ENCODE results near the gene ESPL1. TPM values are rescaled to one million over a fixed set of nuclear protein-coding genes. Genes with fewer than 3 reads are reported as not detected.

ESPL1 gene
- total and polyA plus RNA-seq, 2 donors (not counting 3 experiments of a cell fraction or from before 2014, with no cell fraction given) = 16.2 to 42.7 TPM

DNA sequence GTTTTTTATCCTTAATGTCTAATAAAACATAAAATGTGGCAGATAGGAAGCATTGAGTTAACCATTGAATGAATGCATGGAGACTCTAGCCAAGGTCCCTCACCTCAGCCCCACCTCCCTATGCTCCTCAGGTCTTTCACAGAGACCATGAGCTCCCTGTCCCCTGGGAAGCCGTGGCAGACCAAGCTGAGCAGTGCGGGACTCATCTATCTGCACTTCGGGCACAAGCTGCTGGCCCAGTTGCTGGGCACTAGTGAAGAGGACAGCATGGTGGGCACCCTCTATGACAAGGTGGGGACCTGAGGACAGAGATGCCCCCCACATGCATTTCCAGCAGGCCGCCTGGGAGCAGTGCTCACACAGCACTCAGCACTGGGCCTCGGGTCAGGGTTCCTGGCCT, 34.8 kb downstream of the ESPL1 start:
- peaks cover 19% of the 10 kb centered on the region for H3K4me1 ChIP-seq (ENCODE audit: control insufficient read depth, extremely low read depth, insufficient read depth, low read length)
- ChIA-PET POLR2A (no interaction called here), CTCF (interaction anchor here (0.6 kb wide), 1 partner anchor 18 kb away, joined by 3 read pairs; the partner anchor contains the start of gene AAAS)
- no peak overlapping the region for H3K4me3 ChIP-seq (replicated peaks in 1 of 3; ENCODE audit: insufficient read depth in 1 of 3, low read depth in 1 of 3, low read length in 3 of 3)
- no peaks in the 10 kb centered on the region for H3K9me1 ChIP-seq (replicated peaks; ENCODE audit: control insufficient read depth, extremely low read depth, insufficient read depth, low read length)
- no peaks in the 10 kb centered on the region for H3K27me3 ChIP-seq (ENCODE audit: control insufficient read depth in 2 of 2, insufficient read depth in 2 of 2, low read length in 2 of 2)
- H3K9me3 ChIP-seq (replicated peaks; ENCODE audit: control insufficient read depth, insufficient read depth, low read length) = no peaks in the 10 kb centered on the region
- BruUV-seq (replicated peaks) = no TSS peak
- TF ChIP-seq, protein P1, sequence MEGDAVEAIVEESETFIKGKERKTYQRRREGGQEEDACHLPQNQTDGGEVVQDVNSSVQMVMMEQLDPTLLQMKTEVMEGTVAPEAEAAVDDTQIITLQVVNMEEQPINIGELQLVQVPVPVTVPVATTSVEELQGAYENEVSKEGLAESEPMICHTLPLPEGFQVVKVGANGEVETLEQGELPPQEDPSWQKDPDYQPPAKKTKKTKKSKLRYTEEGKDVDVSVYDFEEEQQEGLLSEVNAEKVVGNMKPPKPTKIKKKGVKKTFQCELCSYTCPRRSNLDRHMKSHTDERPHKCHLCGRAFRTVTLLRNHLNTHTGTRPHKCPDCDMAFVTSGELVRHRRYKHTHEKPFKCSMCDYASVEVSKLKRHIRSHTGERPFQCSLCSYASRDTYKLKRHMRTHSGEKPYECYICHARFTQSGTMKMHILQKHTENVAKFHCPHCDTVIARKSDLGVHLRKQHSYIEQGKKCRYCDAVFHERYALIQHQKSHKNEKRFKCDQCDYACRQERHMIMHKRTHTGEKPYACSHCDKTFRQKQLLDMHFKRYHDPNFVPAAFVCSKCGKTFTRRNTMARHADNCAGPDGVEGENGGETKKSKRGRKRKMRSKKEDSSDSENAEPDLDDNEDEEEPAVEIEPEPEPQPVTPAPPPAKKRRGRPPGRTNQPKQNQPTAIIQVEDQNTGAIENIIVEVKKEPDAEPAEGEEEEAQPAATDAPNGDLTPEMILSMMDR (IDR thresholded peaks at IDR 0.05; ENCODE audit: extremely low read depth in 1 of 2, insufficient read depth in 1 of 2, low read depth in 1 of 2, low read length in 2 of 2) = no peak
- TF ChIP-seq EZH2 (IDR thresholded peaks at IDR 0.05; ENCODE audit: borderline replicate concordance, low read depth, low read length, severe bottlenecking) (no peak), POLR2A (IDR thresholded peaks at IDR 0.05; ENCODE audit: low read depth, low read length) (no peak), GATA2 (IDR thresholded peaks at IDR 0.05; ENCODE audit: insufficient read depth, insufficient read length, low read depth, low read length) (no peak), FOS (IDR thresholded peaks at IDR 0.05; ENCODE audit: borderline replicate concordance, insufficient read depth, low read length) (no peak), JUN (IDR thresholded peaks at IDR 0.05; ENCODE audit: borderline replicate concordance, insufficient read depth, insufficient read length, low read depth) (no peak), POLR2AphosphoS5 (IDR thresholded peaks at IDR 0.05; ENCODE audit: insufficient read depth, low read depth, low read length) (no peak), MYC (IDR thresholded peaks at IDR 0.05; ENCODE audit: low read depth, low read length) (no peak)
- TF ChIP-seq, protein P2, sequence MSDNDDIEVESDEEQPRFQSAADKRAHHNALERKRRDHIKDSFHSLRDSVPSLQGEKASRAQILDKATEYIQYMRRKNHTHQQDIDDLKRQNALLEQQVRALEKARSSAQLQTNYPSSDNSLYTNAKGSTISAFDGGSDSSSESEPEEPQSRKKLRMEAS (IDR thresholded peaks at IDR 0.05; ENCODE audit: insufficient read depth, insufficient read length) = no peak
- no peaks in the 10 kb centered on the region for H4K20me1 ChIP-seq (replicated peaks; ENCODE audit: control insufficient read depth, extremely low read depth, insufficient read depth, low read length)
- intact Hi-C loops (cut with micrococcal nuclease) = loop anchor here (1.0 kb wide), 1 partner anchor 27 kb away; no protein-coding TSS in a partner anchor
- H3K27ac ChIP-seq (ENCODE audit: insufficient read depth, low read depth, low read length) = no peak overlapping the region
- H2AFZ ChIP-seq (ENCODE audit: low read depth, low read length) = no peak overlapping the region
- no peak overlapping the region for H3K9ac ChIP-seq (replicated peaks; ENCODE audit: extremely low read depth, insufficient read depth, low read length)
- no peak overlapping the region for H3K4me2 ChIP-seq (ENCODE audit: insufficient read depth, low read length)
- H3K36me3 ChIP-seq (ENCODE audit: control insufficient read depth in 2 of 2, extremely low read depth in 1 of 2, insufficient read depth in 2 of 2, low read length in 2 of 2) = peaks cover 7 to 26% of the 10 kb centered on the region in 2 experiments
- FAIRE-seq (no peak), DNase-seq (ENCODE audit: low read depth, low spot score) (no peak)
- dilution Hi-C loops (cut with MboI; ENCODE audit: extremely low pct_ligation_motif_present, low sequenced_read_pairs) = no loop called here
- H3K79me2 ChIP-seq (ENCODE audit: control insufficient read depth, insufficient read depth, low read length) = peaks cover 10% of the 10 kb centered on the region
